Choroid plexus epithelial cell (primary cell): ENCODE data around the gene DENR.

ENCODE experiments used
- DNase-seq: peaks from one replicate; pipeline ENCODE4 v3.0.0-alpha.2; 2010; ENCODE audit warnings: low read depth
- H3K4me3 ChIP-seq: 2 replicates; pipeline ENCODE4 v1.5.1; 2011; ENCODE audit warnings: low read depth, mild to moderate bottlenecking, control low read depth, low read length, moderate library complexity
- TF ChIP-seq, protein P1 (sequence below): conservative IDR thresholded peaks from 2 replicates; pipeline ENCODE4 v1.5.1; 2011; ENCODE audit warnings: low read depth, mild to moderate bottlenecking, control low read depth, inconsistent platforms, low read length, moderate library complexity

The DENR gene

DNA sequence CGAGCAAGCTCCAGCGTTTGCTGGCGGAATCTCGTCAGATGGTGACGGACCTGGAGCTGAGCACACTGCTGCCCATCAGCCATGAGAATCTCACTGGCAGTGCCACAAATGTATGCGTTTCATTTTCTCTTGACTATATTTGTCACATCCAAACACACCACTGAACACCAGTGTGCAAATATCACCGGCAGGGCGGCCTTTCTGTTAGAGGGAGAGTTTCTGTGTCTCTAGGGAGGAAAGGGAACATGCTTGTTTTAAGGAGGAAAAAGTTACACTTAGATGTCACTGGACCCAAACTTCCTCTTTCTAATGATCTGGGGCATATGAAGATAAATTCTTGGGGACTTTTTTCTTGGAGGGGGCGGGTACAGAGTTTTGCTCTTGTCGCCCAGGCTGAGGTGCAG, 60.7 kb downstream of the DENR start:
- DNase-seq = no peak
- TF ChIP-seq, protein P1, sequence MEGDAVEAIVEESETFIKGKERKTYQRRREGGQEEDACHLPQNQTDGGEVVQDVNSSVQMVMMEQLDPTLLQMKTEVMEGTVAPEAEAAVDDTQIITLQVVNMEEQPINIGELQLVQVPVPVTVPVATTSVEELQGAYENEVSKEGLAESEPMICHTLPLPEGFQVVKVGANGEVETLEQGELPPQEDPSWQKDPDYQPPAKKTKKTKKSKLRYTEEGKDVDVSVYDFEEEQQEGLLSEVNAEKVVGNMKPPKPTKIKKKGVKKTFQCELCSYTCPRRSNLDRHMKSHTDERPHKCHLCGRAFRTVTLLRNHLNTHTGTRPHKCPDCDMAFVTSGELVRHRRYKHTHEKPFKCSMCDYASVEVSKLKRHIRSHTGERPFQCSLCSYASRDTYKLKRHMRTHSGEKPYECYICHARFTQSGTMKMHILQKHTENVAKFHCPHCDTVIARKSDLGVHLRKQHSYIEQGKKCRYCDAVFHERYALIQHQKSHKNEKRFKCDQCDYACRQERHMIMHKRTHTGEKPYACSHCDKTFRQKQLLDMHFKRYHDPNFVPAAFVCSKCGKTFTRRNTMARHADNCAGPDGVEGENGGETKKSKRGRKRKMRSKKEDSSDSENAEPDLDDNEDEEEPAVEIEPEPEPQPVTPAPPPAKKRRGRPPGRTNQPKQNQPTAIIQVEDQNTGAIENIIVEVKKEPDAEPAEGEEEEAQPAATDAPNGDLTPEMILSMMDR = no peak
- no peak overlapping the region for H3K4me3 ChIP-seq

DNA sequence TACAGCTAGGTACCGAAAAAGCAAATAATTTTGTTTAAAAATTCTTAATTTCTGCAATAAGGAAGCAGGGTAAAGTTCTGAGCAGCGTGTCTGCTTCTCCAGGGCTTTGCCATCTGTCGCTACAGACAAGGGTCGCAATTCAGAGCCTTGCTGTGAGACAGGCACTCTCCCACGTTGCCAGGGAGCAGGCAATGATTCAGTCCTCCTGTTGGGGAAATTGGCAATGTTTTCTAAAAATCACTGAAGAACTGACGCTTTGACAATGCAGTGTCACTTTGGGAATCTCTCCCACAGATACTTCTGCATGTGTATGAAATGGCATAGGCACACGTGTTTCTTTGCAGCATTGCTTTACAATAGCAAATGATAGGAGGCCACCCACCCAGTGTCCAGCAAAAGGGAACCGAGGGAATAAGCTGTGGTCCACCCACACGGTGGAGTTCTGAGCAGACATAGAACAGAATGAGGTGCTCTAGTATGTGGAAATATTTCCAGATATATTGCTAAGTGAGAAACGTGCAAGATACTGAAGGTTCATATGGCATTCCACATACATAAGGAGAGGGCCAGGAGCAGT, 66.7 kb downstream of the DENR start:
- H3K4me3 ChIP-seq = no peak overlapping the region
- TF ChIP-seq, protein P1 = no peak
- no peak for DNase-seq

DNA sequence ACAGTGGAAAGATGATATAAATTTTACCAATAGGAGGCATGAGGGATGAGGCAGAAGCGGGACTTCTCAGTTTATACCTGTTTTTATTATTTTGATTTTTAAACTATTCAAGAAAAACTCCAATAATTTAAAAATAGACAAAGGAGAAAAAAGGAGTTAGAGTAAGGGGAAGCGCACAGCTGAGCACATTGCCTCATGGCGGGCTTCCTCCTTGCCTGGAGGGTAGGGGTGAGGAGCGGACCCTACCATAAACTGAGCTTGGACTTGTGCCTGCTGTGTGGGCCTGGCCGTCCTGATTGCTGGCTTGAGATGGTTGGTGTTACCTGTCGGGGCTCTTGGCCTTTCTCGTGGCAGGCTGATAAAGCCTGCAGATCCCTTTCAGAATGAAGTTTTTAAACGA, 67.5 kb downstream of the DENR start:
- DNase-seq = no peak
- H3K4me3 ChIP-seq = no peak overlapping the region
- TF ChIP-seq, protein P1 = no peak
